Measurements from ENCODE around the gene MAEA.

The MAEA gene

GRCh38 chr4:1382776-1383727, 93.4 kb downstream of the MAEA start:
- no peak for DNase-seq

GRCh38 chr4:1383728-1384591, 94.3 kb downstream of the MAEA start:
- no peak for DNase-seq

GRCh38 chr4:1384675-1385372, 95.1 kb downstream of the MAEA start:
- DNase-seq, result no peak

- DNase-seq, result no peak
Observed at GRCh38 chr4:1385373-1386340, 96.0 kb downstream of the MAEA start.
